Pancreas (tissue), 10 donors: ENCODE data around the gene HIBADH. TPM values are rescaled to one million over a fixed set of nuclear protein-coding genes. Genes with fewer than 3 reads are reported as not detected.

Source experiments
- ATAC-seq, 4 donors: fragments of 200-7000 bp; cut with Tn5 transposase; one replicate each; pipeline versions ENCODE4 v1.8.0 to v1.9.1; 2020; ENCODE audit warnings: mild to moderate bottlenecking in 4 of 4, moderate library complexity in 4 of 4
- DNase-seq, 6 donors: peaks; one replicate each; pipeline ENCODE4 v3.0.0-alpha.2; 2020
- FAIRE-seq: peaks from 2 replicates; lab custom pipeline; 2012; peaks lifted over from hg19 to GRCh38; lab: Jason Lieb, UNC
- H3K27ac ChIP-seq, 4 donors: fragments of 200-600 bp; sonication (generic); 1 replicate in 3 of 4; 2 replicates in 1 of 4; pipeline versions ENCODE4 v1.5.0 to v1.8.0; 2020
- H3K27me3 ChIP-seq, 4 donors: fragments of 200-600 bp; one replicate each; pipeline ENCODE4 v1.8.0; 2021
- H3K36me3 ChIP-seq, 3 donors: fragments of 200-600 bp; sonication (generic) in 1 of 3; one replicate each; pipeline versions ENCODE4 v1.5.0 to v1.8.0; 2020 to 2021
- H3K4me1 ChIP-seq, 3 donors: fragments of 200-600 bp; one replicate each; pipeline ENCODE4 v1.8.0; 2021
- H3K4me3 ChIP-seq, 4 donors: fragments of 200-600 bp; sonication (generic) in 2 of 4; one replicate each; pipeline versions ENCODE4 v1.5.0 to v1.8.0; 2020 to 2021
- H3K9me3 ChIP-seq, 4 donors: fragments of 200-600 bp; one replicate each; pipeline ENCODE4 v1.8.0; 2021
- CTCF ChIP-seq, 4 donors: fragments of 200-600 bp; sonication (generic) in 3 of 4; IDR thresholded peaks; one replicate each; pipeline versions ENCODE4 v1.5.0 to v1.8.0; 2021; ENCODE audit warnings: antibody characterized with exemption in 4 of 4
- WGBS, 2 donors: extraction: QIAGEN DNeasy Blood & Tissue Kit; methylation state at CpG; one replicate each; pipeline ENCODE4 v1.1.7; 2013; 5-methylcytosine and 5-hydroxymethylcytosine counted together
- intact Hi-C, 3 donors: fragments of 100-400 bp; cut with DNase I; formaldehyde crosslinking; loops; one replicate each; pipeline versions ENCODE4 v1.11.1 to v1.14.2; 2022
- polyA plus RNA-seq, 2 donors: library from polyadenylated mRNA; stranded (reverse); fragments of 200-250 nt; gene quantifications; one replicate each; pipeline ENCODE4 v1.2.3, GENCODE V29; 2013
- total RNA-seq, 6 donors: library from RNA; stranded (reverse); fragmentation: NEBNext Ultra II Directional in 4 of 6; extraction: Animal tissue kit (Norgen Biotek cat#: 25700) in 4 of 6; gene quantifications; one replicate each; pipeline versions ENCODE4 v1.2.1 to v1.2.4, GENCODE V29; 2021 to 2023
- donor health status: healthy with polysubstance abuse.
- donor health status: DM: no; HTN: no; CAD: no; lungs with moderate emphysema.
- donor health status: DM: no; HTN: no; CAD: no.
- donor health status: control.
- donor health status: control.
- donor health status: Bipolar disorder and iron deficiency.
- donor health status: DM: yes; HTN: yes; CAD: no.
- donor health status: DM: no; HTN: no; CAD: no.
- donor health status: DM: no; HTN: no; CAD: no.
- donor health status: DM: yes; HTN: yes; CAD: no.

The HIBADH gene
- total and polyA plus RNA-seq, 8 donors, result 10.2 to 23.3 (median 14.2) TPM

GRCh38 chr7:27593226-27593625 is 69.5 kb downstream of the HIBADH start:
- FAIRE-seq (no peak), DNase-seq (no peak), ATAC-seq (no peak)
- H3K27me3 ChIP-seq, result no peaks in the 10 kb centered on the region
- 92 to 94% methylated on average over 2 of the region's 2 CpGs for WGBS, 2 donors
- no peak overlapping the region for H3K27ac ChIP-seq
- H3K9me3 ChIP-seq, result no peaks in the 10 kb centered on the region
- intact Hi-C loops, result no loop called here
- no peaks in the 10 kb centered on the region for H3K4me1 ChIP-seq
- no peak overlapping the region for H3K4me3 ChIP-seq
- H3K36me3 ChIP-seq, result no peaks in the 10 kb centered on the region
- TF ChIP-seq CTCF (IDR thresholded peaks at IDR 0.05), result no peak

GRCh38 chr7:27590416-27590815 is 72.3 kb downstream of the HIBADH start:
- WGBS, 2 donors, result 0 to 65% methylated on average over 1 of the region's 1 CpG
- Histone ChIP-seq H3K4me1 (no peaks in the 10 kb centered on the region), H3K36me3 (no peaks in the 10 kb centered on the region), H3K4me3 (no peak overlapping the region), H3K27me3 (no peaks in the 10 kb centered on the region), H3K27ac (no peak overlapping the region), H3K9me3 (no peaks in the 10 kb centered on the region)
- ATAC-seq (no peak), DNase-seq (no peak), FAIRE-seq (no peak)
- TF ChIP-seq CTCF (IDR thresholded peaks at IDR 0.05), result no peak
- intact Hi-C loops, result no loop called here

GRCh38 chr7:27587429-27587828 is 75.3 kb downstream of the HIBADH start:
- H3K4me3 ChIP-seq, result no peak overlapping the region
- WGBS, 2 donors, result 93 to 94% methylated on average over 3 of the region's 3 CpGs
- no peaks in the 10 kb centered on the region for H3K36me3 ChIP-seq
- no peaks in the 10 kb centered on the region for H3K4me1 ChIP-seq
- intact Hi-C loops, result no loop called here
- DNase-seq (no peak), FAIRE-seq (no peak), ATAC-seq (no peak)
- TF ChIP-seq CTCF (IDR thresholded peaks at IDR 0.05), result no peak
- no peaks in the 10 kb centered on the region for H3K9me3 ChIP-seq
- no peaks in the 10 kb centered on the region for H3K27me3 ChIP-seq
- no peak overlapping the region for H3K27ac ChIP-seq

GRCh38 chr7:27586825-27587224 is 75.9 kb downstream of the HIBADH start:
- no peak overlapping the region for H3K27ac ChIP-seq
- intact Hi-C loops, result no loop called here
- FAIRE-seq, result no peak
- H3K4me1 ChIP-seq, result no peaks in the 10 kb centered on the region
- no peaks in the 10 kb centered on the region for H3K27me3 ChIP-seq
- DNase-seq, result peak in 3 of 6 donors; percentile 23 to 56 (median 55)
- no peak for TF ChIP-seq CTCF (IDR thresholded peaks at IDR 0.05)
- H3K9me3 ChIP-seq, result no peaks in the 10 kb centered on the region
- ATAC-seq, result peak; percentile 36 to 77 (median 59)
- H3K36me3 ChIP-seq, result no peaks in the 10 kb centered on the region
- 81 to 86% methylated on average over 8 of the region's 8 CpGs for WGBS, 2 donors
- H3K4me3 ChIP-seq, result no peak overlapping the region

GRCh38 chr7:27585781-27586447 is 76.8 kb downstream of the HIBADH start:
- intact Hi-C loops, result no loop called here
- Histone ChIP-seq H3K4me3 (no peak overlapping the region), H3K36me3 (no peaks in the 10 kb centered on the region), H3K9me3 (no peaks in the 10 kb centered on the region), H3K4me1 (no peaks in the 10 kb centered on the region), H3K27ac (no peak overlapping the region), H3K27me3 (no peaks in the 10 kb centered on the region)
- no peak for FAIRE-seq
- no peak for DNase-seq
- ATAC-seq, result no peak
- WGBS, 2 donors, result 26 to 32% methylated on average over 2 of the region's 2 CpGs
- no peak for TF ChIP-seq CTCF (IDR thresholded peaks at IDR 0.05)
